MG63 (cell line): ENCODE measurements around the gene GPHN. TPM values are rescaled to one million over a fixed set of nuclear protein-coding genes. Genes with fewer than 3 reads are reported as not detected.

Source experiments
- DNase-seq: peaks from one replicate; pipeline ENCODE4 v3.0.0-alpha.2; 2020
- H3K27me3 ChIP-seq: fragments of 250-450 bp; sonication (Bioruptor Pico); 2 replicates; pipeline ENCODE4 v1.5.1; 2020; ENCODE audit warnings: mild to moderate bottlenecking, moderate library complexity
- H3K36me3 ChIP-seq: fragments of 250-450 bp; sonication (Bioruptor Pico); 2 replicates; pipeline ENCODE4 v1.5.1; 2020; ENCODE audit warnings: mild to moderate bottlenecking, moderate library complexity
- H3K4me3 ChIP-seq: fragments of 250-450 bp; sonication (Bioruptor Pico); 2 replicates; pipeline ENCODE4 v1.5.1; 2020; ENCODE audit warnings: mild to moderate bottlenecking, moderate library complexity
- H3K9me3 ChIP-seq: fragments of 250-450 bp; sonication (Bioruptor Pico); 2 replicates; pipeline ENCODE4 v1.5.1; 2020; ENCODE audit warnings: mild to moderate bottlenecking, moderate library complexity
- total RNA-seq: library from RNA; depleted of rRNA; stranded (reverse); fragments of >200 nt; shearing (Covaris generic); gene quantifications from 2 replicates; pipeline ENCODE4 v1.2.3, GENCODE V29; 2014; ENCODE audit warnings: low replicate concordance

The GPHN gene
- total RNA-seq, 1 experiment from 2014 or later: 0.07 TPM

GRCh38 chr14:66881596-66881995, 373.6 kb downstream of the GPHN start:
- Histone ChIP-seq H3K9me3 (no peaks in the 10 kb centered on the region), H3K27me3 (no peaks in the 10 kb centered on the region), H3K4me3 (no peak overlapping the region), H3K36me3 (no peaks in the 10 kb centered on the region)
- DNase-seq: no peak

- no peak overlapping the region for H3K4me3 ChIP-seq
- H3K9me3 ChIP-seq: no peaks in the 10 kb centered on the region
- no peaks in the 10 kb centered on the region for H3K27me3 ChIP-seq
- no peak for DNase-seq
- H3K36me3 ChIP-seq: no peaks in the 10 kb centered on the region
These were observed 376.2 kb downstream of the GPHN start for GRCh38 chr14:66884149-66884548.

DNA sequence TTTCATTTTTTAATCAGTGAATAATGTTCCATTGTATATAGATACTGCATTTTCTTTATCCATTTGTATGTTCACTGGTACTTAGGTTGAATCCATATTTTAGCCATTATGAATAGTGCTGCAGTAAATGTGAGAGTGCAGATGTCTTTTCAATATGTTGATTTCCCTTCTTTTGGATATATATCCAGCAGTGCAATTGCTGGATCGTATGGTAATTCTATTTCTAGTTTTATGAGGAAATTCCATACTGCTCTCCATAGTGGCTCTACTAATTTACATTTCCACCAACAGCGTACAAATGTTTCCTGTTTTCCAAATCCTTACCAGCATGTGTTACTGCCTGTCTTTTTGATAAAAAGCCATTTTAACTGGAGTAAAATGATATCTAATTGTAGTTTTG, 392.8 kb downstream of the GPHN start:
- H3K9me3 ChIP-seq: no peaks in the 10 kb centered on the region
- DNase-seq: no peak
- H3K36me3 ChIP-seq: no peaks in the 10 kb centered on the region
- H3K27me3 ChIP-seq: no peaks in the 10 kb centered on the region
- no peak overlapping the region for H3K4me3 ChIP-seq

- DNase-seq: no peak
- no peak overlapping the region for H3K4me3 ChIP-seq
- H3K36me3 ChIP-seq: no peaks in the 10 kb centered on the region
- H3K9me3 ChIP-seq: no peaks in the 10 kb centered on the region
- H3K27me3 ChIP-seq: no peaks in the 10 kb centered on the region
These were observed 402.4 kb downstream of the GPHN start for GRCh38 chr14:66910311-66910840.

DNA sequence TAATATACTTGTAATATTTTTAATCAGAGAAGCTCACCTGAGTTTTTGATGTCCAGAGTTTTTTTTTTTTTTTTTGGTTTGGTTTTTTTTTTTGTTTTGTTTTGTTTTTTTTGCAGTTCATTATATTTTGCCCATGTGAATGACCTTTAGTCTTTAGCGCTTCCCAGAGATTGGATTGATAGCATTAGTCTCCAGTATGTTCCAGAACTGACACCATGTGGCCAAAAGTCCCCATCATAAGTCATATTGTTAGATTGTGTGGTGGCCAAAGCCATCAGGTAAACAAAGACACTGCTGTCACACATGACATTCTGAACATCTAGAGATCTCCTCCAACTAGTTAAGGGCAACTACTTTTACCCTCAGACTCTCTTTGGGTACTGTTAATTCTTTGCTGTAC, 408.5 kb downstream of the GPHN start:
- Histone ChIP-seq H3K36me3 (no peaks in the 10 kb centered on the region), H3K27me3 (no peaks in the 10 kb centered on the region), H3K9me3 (no peaks in the 10 kb centered on the region), H3K4me3 (no peak overlapping the region)
- no peak for DNase-seq

DNA sequence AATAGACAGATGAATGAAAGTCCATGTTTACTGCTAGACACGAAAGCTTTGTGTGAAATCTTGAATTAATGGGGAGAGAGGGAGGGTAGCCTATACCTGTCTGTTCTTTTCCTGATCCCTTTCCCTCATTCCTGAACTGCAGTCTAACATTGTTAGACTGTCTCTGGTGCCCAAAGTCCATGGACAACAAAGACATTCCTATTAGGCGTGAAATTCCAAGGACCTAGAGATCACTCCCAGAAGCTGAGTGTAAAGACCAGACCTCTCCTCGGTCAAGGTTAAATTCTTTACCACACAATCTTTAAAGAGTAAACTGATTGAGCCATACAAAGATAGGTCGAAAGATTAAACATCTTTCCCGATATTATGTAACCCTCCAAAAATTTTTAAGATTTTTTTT, 410.6 kb downstream of the GPHN start:
- Histone ChIP-seq H3K9me3 (no peaks in the 10 kb centered on the region), H3K36me3 (no peaks in the 10 kb centered on the region), H3K27me3 (no peaks in the 10 kb centered on the region), H3K4me3 (no peak overlapping the region)
- DNase-seq: no peak

GRCh38 chr14:66920196-66920595, 412.2 kb downstream of the GPHN start:
- H3K4me3 ChIP-seq: no peak overlapping the region
- no peaks in the 10 kb centered on the region for H3K36me3 ChIP-seq
- DNase-seq: no peak
- no peaks in the 10 kb centered on the region for H3K27me3 ChIP-seq
- H3K9me3 ChIP-seq: no peaks in the 10 kb centered on the region

- H3K36me3 ChIP-seq: no peaks in the 10 kb centered on the region
- DNase-seq: no peak
- no peaks in the 10 kb centered on the region for H3K9me3 ChIP-seq
- H3K27me3 ChIP-seq: no peaks in the 10 kb centered on the region
- H3K4me3 ChIP-seq: no peak overlapping the region
These were observed 415.3 kb downstream of the GPHN start for GRCh38 chr14:66923251-66923650.

DNA sequence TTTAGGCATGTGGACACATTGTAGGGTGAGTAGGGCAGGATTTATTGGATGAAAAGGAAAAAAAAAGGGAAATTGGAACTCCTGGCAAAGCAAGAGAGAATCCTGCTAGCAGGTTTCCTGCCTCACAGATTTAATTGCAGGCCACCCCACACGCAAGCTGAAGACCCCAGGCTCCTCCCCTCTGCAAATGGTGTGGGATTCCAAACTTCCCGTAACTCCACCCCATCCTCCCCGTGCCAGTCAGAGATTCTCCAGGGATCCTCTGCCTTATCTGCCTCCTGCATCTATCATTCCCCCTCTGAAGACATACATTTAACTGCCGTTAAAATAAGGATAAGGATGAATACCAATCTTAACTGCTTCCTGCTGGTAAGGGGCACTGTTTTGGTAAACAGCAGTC, 431.5 kb downstream of the GPHN start:
- H3K9me3 ChIP-seq: no peaks in the 10 kb centered on the region
- H3K36me3 ChIP-seq: no peaks in the 10 kb centered on the region
- H3K4me3 ChIP-seq: no peak overlapping the region
- H3K27me3 ChIP-seq: no peaks in the 10 kb centered on the region
- no peak for DNase-seq

- H3K4me3 ChIP-seq: no peak overlapping the region
- no peak for DNase-seq
- no peaks in the 10 kb centered on the region for H3K27me3 ChIP-seq
- no peaks in the 10 kb centered on the region for H3K36me3 ChIP-seq
- no peaks in the 10 kb centered on the region for H3K9me3 ChIP-seq
These were observed 436.9 kb downstream of the GPHN start for GRCh38 chr14:66944872-66945271.

GRCh38 chr14:66955159-66955558, 447.2 kb downstream of the GPHN start:
- Histone ChIP-seq H3K4me3 (no peak overlapping the region), H3K36me3 (no peaks in the 10 kb centered on the region), H3K9me3 (no peaks in the 10 kb centered on the region; the same call in 1 of the 2 replicates), H3K27me3 (no peaks in the 10 kb centered on the region)
- no peak for DNase-seq

DNA sequence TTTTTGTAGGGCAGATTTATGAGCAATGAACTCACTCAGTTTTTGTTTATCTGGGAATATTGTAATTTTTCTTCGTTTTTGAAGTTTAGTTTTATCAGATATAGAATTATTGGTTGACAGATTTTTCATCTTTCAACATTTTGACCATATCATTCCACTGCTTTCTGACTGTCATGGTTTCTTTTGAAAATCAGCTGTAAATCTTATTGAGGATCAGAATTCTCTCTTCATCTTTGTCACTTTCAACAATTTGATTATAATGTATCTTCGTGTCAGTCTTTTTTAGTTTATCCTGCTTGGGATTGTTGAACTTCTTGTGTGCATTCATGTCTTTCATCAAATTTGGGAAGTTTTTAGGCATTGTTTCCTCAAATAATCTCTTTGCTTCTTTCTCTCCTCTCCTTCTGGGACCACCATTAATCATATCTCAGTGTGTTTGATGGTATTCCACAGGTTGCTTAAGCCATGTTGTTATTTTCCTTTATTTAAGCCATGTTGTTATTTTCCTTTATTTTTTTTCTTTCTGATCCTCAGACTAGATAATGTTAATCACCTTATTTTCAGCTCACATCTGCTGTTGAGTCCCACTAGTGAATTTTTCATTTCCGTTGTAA, 451.6 kb downstream of the GPHN start:
- no peaks in the 10 kb centered on the region for H3K36me3 ChIP-seq
- no peak overlapping the region for H3K4me3 ChIP-seq
- H3K9me3 ChIP-seq: no peaks in the 10 kb centered on the region; the same call in 1 of the 2 replicates
- DNase-seq: no peak
- no peaks in the 10 kb centered on the region for H3K27me3 ChIP-seq

DNA sequence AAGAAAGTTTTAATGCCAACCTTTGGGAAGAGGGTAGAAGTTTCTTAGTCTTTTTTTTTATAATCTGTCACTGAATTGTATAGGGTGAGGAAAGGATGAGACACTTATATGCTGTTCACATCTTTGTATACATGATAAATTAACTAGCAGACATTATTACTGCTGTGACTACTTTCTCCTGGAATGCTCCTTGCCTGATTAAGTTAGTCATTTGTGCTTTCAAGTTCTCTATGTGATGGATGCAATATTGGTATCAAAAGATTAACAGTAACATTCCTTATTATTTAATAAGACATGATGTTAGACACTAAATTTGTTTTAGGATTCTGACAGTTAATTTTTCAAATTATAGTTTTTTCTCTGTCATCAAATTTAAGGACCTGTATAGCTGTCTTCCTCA, 457.9 kb downstream of the GPHN start:
- Histone ChIP-seq H3K36me3 (no peaks in the 10 kb centered on the region), H3K9me3 (no peaks in the 10 kb centered on the region), H3K27me3 (no peaks in the 10 kb centered on the region), H3K4me3 (no peak overlapping the region)
- no peak for DNase-seq

DNA sequence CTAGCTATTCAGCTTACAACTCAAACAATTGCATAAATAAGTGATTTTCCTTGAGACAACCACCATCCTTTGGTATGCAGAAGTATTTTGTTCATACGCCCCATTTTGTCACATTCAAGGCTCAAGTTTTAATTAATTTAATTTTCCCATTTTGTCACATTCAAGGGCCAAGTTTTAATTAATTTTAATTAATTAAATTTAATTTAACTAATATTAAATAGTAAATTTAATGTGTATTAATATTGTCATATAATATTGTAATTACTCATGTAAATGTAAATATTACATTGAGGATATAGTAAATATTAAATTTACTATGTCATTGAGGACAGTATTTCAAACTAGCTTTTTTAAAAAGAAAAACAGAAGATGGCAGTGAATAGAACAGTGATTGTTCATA, 464.5 kb downstream of the GPHN start:
- Histone ChIP-seq H3K4me3 (no peak overlapping the region), H3K9me3 (no peaks in the 10 kb centered on the region), H3K27me3 (no peaks in the 10 kb centered on the region), H3K36me3 (no peaks in the 10 kb centered on the region)
- DNase-seq: no peak

DNA sequence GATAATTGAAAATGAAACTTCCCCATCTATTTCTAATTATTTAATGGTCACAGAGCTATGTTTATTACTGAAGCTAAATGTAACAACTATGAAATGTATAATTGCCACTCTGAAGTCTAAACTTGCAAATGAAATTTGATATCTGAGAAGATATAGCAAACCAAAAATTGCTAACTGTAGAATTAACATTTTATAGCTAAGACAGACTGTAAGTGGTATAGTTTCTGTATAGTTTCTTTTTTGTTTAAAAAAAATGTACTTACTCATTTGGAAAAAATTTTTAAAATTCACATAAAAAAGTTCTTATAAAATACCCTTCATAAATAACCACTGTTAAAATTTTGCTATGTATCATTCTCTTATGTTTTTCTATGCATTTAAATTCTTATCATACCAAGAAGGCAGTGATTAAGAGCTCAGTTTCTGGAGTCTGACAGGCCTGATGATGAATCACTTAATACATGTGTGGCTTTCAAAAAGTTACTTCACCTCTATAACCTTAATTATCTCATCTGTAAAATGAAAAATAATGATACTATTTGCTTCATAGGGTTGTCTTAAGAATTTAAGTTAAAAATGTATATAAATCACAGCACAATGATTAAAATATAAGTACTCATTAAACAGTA, 466.6 kb downstream of the GPHN start:
- Histone ChIP-seq H3K36me3 (no peaks in the 10 kb centered on the region), H3K9me3 (no peaks in the 10 kb centered on the region), H3K27me3 (no peaks in the 10 kb centered on the region), H3K4me3 (no peak overlapping the region)
- DNase-seq: no peak

GRCh38 chr14:66975251-66975650, 467.3 kb downstream of the GPHN start:
- no peaks in the 10 kb centered on the region for H3K9me3 ChIP-seq
- no peak overlapping the region for H3K4me3 ChIP-seq
- no peaks in the 10 kb centered on the region for H3K27me3 ChIP-seq
- no peaks in the 10 kb centered on the region for H3K36me3 ChIP-seq
- no peak for DNase-seq

DNA sequence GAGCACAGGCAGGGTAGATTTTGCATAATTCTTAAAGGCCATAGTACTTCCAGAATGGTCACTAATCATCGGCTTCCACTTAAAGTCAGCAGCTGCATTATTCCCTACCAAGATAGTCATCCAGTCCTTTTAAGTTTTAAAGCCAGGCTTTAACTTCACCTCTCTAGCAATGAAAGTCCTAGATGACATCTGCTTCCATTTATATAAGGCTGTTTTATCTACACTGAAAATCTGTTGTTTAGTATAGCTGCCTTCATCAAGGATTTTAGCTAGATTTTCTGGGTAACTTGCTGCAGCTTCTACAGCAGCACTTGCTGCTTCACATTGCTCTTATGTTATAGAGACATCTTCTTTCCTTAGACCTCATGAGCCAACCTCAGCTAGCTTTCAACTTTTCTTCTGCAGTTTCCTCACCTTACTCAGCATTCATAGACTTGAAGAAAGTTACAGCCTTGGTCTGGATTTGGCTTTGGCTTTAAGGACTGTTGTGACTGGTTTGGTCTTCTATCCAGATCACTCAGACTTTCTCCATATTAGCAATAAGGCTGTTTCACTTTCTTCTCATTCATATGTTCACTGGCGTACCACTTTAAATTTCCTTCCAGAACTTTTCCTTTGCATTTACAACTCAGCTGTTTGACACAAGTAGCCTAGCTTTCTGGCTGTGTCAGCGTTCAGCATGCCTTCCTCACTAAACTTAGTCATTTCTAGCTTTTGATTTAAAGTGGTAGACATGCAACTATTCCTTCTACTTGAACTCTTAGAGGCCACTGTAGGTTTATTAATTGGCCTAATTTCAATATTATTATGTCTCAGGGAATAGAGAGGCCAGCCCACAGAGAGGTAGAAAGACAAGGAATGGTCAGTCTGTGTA, 471.4 kb downstream of the GPHN start:
- no peak overlapping the region for H3K4me3 ChIP-seq
- H3K27me3 ChIP-seq: no peaks in the 10 kb centered on the region
- DNase-seq: no peak
- H3K36me3 ChIP-seq: no peaks in the 10 kb centered on the region
- no peaks in the 10 kb centered on the region for H3K9me3 ChIP-seq
